ENCODE results near the gene LRP1.

Gene LRP1

DNA sequence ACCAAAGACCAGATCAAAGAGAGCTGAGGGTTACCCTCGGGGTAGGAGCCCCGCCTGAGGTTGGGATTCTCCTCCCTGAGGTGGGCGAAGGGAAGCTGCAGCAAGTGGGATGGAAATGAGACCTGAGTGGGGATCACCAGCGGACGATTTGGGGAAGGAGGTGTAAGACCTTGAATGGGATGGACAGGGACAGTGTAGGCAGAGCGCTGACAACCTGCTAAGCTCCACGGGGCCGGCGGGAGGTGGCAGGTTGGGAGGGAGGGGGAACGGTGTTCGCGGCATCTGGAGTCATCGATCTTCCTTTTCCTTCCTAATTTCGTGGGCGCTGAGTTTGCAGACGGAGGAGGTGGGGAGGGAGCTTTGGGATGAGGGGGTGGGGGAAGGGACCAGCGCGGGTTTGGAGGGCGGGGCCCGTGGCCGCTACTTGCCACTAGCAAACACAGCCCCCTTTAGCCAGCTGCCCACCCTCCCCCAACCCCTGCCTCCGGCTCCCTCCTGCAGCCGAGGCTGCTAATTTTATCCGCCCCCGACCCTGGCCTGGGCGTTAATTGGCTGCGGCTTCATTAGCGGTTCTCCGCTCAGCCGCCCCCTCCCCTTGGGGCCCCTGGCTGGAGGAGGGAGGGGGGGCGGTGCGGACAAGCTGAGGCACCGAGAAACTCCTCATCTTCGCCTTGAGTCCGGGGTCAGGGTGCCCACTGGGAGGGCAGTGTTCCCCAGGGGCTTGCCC, 98.5 kb downstream of the LRP1 start:
- no peak for DNase-seq

- no peak for DNase-seq
These were observed 99.2 kb downstream of the LRP1 start for GRCh38 chr12:57227315-57228115.

DNA sequence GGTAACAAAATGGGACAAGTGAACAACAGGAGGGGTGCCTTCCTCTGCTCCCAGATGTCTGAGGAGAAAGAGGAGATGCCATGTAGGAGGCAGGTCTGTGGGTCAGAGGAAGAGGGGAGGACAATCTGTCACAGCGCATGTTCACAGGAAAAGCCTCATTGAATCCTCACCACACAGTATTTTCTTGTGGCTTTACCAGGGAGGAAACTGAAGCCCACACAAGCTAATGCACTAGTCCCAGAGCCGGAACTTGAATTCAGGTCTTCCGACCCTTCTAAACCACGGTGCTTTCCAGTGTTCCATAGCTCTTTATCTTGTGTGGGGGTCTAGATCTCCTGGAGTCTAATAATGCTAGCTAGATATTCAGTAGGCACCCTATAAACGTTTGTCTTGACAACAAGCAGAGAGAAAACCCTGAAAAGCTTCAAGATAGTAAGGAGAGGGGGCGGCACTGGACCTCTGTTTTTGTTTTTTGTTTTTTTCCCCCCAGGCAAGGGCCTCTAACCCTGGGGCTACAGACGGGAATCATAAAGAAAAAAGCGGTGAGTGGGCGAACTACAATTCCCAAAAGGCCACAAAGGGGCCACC, 100.9 kb downstream of the LRP1 start:
- no peak for DNase-seq

DNA sequence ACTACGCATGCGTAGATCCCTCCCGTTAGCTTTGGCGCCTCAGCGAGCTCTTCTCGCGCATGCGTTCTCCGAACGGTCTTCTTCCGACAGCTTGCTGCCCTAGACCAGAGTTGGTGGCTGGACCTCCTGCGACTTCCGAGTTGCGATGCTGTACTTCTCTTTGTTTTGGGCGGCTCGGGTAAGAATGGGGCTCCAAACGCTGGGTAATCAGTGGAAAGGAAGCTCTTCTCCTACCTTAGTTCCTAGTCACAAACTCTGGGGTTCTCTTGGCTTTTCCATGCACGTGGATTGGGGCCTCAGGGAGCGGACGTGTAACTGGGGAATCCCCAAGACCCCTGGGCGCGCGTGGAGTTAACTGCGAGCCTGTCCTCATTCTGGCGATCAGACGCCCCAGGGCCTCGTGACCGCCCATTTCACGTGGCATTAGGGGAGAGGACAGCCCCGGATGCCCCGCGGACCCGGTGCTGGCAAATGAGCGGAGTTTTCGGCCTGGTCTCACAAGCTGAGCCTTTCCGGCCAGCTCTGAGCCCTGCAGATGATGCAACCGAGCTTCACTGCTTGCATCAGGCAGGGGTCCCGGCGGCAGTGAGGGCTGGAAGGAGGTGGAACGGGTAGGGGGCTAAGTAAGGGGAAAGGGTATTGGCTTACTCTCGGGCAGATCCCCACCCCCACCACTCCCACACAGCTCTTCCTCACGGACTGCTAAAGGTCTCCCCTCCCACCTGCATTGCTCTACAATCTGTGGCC, 101.5 kb downstream of the LRP1 start, which contains the start of gene SHMT2:
SHMT2 (plus strand) TSS at position 78 of the 747 bp plus-strand sequence; CDS start at position 146, 68 bp downstream.
- peak; percentile 88 for DNase-seq

DNA sequence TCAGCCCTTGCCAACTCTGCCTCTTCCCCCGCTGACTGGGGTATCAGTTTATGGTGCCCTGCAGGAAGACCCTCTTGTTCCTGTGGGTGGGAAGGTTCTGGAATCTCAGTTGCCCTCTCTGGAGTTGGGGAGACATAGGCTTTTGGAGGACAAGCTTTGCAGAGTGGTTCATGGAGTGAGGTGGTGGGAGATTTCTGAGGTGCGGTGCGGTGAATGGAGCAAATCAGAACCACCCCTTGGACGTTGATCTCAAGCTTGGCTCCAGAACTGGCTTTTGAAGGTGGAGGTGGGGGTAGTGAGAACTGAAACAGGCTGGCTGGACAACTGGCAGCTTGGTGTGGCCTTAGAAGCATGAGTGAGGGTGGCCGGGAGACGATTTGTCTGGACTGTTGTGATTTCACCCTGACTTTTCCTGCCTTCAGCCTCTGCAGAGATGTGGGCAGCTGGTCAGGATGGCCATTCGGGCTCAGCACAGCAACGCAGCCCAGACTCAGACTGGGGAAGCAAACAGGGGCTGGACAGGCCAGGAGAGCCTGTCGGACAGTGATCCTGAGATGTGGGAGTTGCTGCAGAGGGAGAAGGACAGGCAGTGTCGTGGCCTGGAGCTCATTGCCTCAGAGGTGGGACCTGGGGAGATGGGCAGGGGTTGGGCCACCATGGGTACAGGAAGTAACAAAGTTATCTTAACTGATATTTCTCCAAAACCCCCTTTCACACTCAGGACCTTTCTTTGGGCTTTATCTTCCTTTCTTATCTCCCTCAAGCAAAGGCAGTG, 102.3 kb downstream of the LRP1 start:
- no peak for DNase-seq

- no peak for DNase-seq
These were observed 103.2 kb downstream of the LRP1 start for GRCh38 chr12:57231276-57232021.

- no peak for DNase-seq
These were observed 104.0 kb downstream of the LRP1 start for GRCh38 chr12:57232156-57232756.

GRCh38 chr12:57233357-57234232, 105.3 kb downstream of the LRP1 start:
- DNase-seq: no peak

DNA sequence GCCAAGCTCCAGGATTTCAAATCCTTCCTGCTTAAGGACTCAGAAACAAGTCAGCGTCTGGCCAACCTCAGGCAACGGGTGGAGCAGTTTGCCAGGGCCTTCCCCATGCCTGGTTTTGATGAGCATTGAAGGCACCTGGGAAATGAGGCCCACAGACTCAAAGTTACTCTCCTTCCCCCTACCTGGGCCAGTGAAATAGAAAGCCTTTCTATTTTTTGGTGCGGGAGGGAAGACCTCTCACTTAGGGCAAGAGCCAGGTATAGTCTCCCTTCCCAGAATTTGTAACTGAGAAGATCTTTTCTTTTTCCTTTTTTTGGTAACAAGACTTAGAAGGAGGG, 105.9 kb downstream of the LRP1 start:
- DNase-seq: no peak

DNA sequence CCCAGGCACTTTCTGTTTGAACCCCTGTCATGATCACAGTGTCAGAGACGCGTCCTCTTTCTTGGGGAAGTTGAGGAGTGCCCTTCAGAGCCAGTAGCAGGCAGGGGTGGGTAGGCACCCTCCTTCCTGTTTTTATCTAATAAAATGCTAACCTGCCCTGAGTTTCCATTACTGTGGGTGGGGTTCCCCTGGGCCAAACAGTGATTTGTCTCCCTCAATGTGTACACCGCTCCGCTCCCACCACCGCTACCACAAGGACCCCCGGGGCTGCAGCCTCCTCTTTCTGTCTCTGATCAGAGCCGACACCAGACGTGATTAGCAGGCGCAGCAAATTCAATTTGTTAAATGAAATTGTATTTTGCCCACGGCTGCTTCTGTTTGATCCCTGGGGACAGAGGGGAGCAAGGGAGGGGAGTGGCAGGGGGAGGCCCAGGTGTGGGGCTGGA, 106.3 kb downstream of the LRP1 start:
- DNase-seq: no peak

- no peak for DNase-seq
These were observed 106.9 kb downstream of the LRP1 start for GRCh38 chr12:57235017-57235727.

DNA sequence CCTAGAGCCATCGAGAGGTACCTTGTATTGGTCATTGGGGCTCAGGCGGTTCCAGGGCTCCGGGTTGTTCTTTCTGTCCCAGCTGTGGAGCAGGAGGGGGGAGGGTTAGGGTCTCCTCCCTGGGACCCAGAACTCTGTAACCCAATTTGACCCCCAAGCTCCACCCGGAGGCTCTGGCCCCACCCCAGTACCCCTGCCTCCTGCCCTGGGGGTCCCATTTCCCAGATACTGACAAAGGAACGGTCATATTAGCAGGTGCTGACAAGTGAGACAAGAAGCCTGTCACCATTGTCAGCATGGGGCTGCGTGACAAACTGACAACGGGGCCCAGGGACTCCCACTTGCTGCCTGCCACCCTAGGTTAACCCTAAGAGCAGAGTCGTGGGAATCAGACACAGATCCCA, 107.4 kb downstream of the LRP1 start:
- no peak for DNase-seq

- no peak for DNase-seq
These were observed 108.1 kb downstream of the LRP1 start for GRCh38 chr12:57236201-57236924.

DNA sequence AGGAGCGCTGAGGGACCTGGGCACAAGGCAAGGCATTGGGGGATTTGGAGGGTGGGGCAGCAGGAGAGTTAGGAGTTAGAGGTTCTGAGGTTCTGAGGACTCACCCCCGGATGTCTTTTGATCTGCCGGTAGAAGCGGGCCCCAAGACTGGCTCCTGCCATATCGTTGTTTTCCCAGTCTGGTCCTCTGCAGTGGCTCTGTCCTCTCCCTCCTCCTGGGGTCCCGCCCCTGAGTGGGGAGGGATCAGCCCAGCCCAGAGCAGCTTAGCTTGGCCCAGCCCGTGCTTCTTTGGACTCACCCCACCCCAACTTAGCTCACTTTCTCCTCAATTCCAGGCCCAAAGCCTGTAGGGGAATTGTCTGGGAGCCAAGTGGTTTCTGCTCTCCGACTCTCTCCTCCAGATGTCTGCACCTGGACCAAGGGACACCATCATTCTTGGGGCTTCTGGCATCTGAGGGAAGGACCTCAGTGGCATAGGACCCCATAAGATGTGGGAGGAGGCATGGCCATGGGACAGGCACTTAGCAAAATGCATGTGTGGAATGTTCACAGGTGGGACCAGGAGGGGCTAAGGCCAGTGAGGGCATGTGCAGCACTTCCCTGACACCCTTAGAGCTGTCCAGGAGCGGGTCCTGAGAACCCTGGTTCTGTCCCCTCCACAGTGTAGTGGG, 108.8 kb downstream of the LRP1 start:
- no peak for DNase-seq

DNA sequence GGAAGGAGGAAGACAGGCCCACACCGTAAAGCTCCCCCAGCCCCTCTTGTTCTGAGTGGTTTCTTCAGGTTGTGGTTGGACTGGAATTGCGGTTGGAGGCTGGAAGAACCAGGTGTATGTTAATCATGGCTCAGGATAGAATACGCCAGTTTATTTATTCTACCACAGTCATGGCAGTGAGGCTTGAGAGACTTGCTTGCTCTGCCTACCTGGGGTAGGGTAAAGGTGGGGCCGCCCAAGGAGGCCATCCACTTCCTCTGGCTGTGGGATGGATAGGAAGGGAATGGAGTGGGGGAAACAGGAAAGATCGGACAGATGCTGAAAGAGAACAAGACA, 109.3 kb downstream of the LRP1 start:
- no peak for DNase-seq

DNA sequence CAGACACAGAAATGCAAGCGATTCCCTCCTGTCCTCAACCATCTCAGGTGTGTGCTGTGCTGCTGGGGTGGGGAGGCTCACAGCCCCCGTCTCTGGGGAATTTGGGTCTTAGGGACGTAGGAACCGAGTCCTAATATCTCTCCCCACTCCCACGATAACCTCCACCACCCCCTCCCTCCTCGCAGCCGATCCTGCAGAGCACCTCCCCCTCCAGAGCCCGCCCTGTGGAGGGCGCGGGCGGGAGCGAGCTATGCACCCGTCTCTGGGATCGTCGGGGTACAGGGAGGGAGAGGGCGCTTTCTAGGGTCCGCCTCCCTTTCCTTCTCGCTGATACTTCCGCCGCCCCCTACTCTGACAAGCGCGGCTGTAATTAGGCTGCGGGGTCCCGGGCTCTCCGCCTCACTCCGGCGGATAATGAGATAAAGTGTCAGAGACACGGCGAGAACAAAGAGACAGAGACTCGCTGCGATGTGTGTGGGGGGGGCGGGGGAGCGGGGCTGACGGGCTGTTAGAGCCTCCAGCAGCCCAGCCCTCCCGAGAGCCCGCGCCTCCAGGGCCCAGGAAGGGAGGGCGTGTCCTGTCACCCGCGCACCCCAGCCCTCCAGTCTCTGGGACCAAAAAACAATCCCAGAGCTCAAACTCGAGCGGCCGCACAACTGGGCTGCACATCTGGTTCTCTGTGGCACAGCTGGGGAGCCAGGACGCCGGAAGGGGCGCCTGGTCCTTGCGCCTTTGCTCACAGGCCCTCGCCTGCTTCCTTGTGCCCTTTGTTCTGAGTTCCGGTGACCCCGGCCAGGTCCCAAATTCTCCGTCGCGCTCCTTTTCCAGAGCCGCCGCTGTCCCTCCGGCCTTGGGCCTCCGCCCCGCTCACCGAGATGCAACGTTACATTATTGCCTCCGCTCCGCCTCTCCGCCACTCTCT, 109.9 kb downstream of the LRP1 start:
- DNase-seq: no peak

Data from effector CD4-positive, alpha-beta T cell (primary cell).